ENCODE measurements around the gene ZNF735.
A peak's percentile ranks its signal among the peaks of the same experiment; 100 is the strongest.
"Not testable (repeated sequence)": the region's sequence is repeated elsewhere in the genome, so short reads cannot be mapped to it uniquely, and the experiment has no call there.

The ZNF735 gene

GRCh38 chr7:64187408-64187807 lies 19.6 kb upstream of the ZNF735 start:
- Histone ChIP-seq H3K27ac (ENCODE audit: low read depth, low read length) (no peak overlapping the region), H3K36me3 (ENCODE audit: control insufficient read depth in 5 of 5, insufficient read depth in 5 of 5, low read length in 5 of 5) (no peaks in the 10 kb centered on the region), H3K4me3 (ENCODE audit: low read depth in 1 of 5, low read length in 5 of 5) (no peak overlapping the region), H3K4me1 (ENCODE audit: control insufficient read depth in 5 of 5, insufficient read depth in 5 of 5, low read length in 5 of 5) (peaks cover 0 to 7% (median 0%) of the 10 kb centered on the region in 5 donors), H3K9me3 (ENCODE audit: control insufficient read depth in 5 of 5, low read length in 5 of 5) (peaks cover 0 to 8% (median 0%) of the 10 kb centered on the region in 5 donors), H3K27me3 (ENCODE audit: control insufficient read depth in 5 of 5, insufficient read depth in 4 of 5, low read length in 5 of 5) (peaks cover 0 to 7% (median 3%) of the 10 kb centered on the region in 5 donors), H3K9ac (ENCODE audit: low read length in 5 of 5) (no peak overlapping the region)

- H3K9me3 ChIP-seq (ENCODE audit: control insufficient read depth in 5 of 5, low read length in 5 of 5): peaks cover 0 to 13% (median 0%) of the 10 kb centered on the region in 5 donors
- H3K9ac ChIP-seq (ENCODE audit: low read length in 5 of 5): no peak overlapping the region
Observed at GRCh38 chr7:64192148-64192704, 14.8 kb upstream of the ZNF735 start.

GRCh38 chr7:64192775-64193174 lies 14.2 kb upstream of the ZNF735 start:
- H3K9me3 ChIP-seq (ENCODE audit: control insufficient read depth in 5 of 5, low read length in 5 of 5): peaks cover 0 to 12% (median 0%) of the 10 kb centered on the region in 5 donors
- H3K27ac ChIP-seq (ENCODE audit: low read depth, low read length): no peak overlapping the region
- H3K36me3 ChIP-seq (ENCODE audit: control insufficient read depth in 5 of 5, insufficient read depth in 5 of 5, low read length in 5 of 5): no peaks in the 10 kb centered on the region
- H3K4me3 ChIP-seq (ENCODE audit: low read depth in 1 of 5, low read length in 5 of 5): no peak overlapping the region
- H3K9ac ChIP-seq (ENCODE audit: low read length in 5 of 5): no peak overlapping the region
- H3K4me1 ChIP-seq (ENCODE audit: control insufficient read depth in 5 of 5, insufficient read depth in 5 of 5, low read length in 5 of 5): no peaks in the 10 kb centered on the region
- peaks cover 0 to 5% (median 0%) of the 10 kb centered on the region in 5 donors for H3K27me3 ChIP-seq (ENCODE audit: control insufficient read depth in 5 of 5, insufficient read depth in 4 of 5, low read length in 5 of 5)

More at GRCh38 chr7:64192148-64192704, 14.8 kb upstream of the ZNF735 start:
- H3K27ac ChIP-seq (ENCODE audit: low read depth, low read length): no peak overlapping the region
- peaks cover 0 to 5% (median 0%) of the 10 kb centered on the region in 5 donors for H3K27me3 ChIP-seq (ENCODE audit: control insufficient read depth in 5 of 5, insufficient read depth in 4 of 5, low read length in 5 of 5)
- no peak overlapping the region for H3K4me3 ChIP-seq (ENCODE audit: low read depth in 1 of 5, low read length in 5 of 5)
- no peaks in the 10 kb centered on the region for H3K36me3 ChIP-seq (ENCODE audit: control insufficient read depth in 5 of 5, insufficient read depth in 5 of 5, low read length in 5 of 5)
- H3K4me1 ChIP-seq (ENCODE audit: control insufficient read depth in 5 of 5, insufficient read depth in 5 of 5, low read length in 5 of 5): no peaks in the 10 kb centered on the region

GRCh38 chr7:64219710-64220298 lies 12.8 kb downstream of the ZNF735 start:
- H3K27ac ChIP-seq (ENCODE audit: low read depth, low read length); H3K27me3 ChIP-seq (ENCODE audit: control insufficient read depth in 5 of 5, insufficient read depth in 4 of 5, low read length in 5 of 5); H3K9ac ChIP-seq (ENCODE audit: low read length in 5 of 5); H3K4me1 ChIP-seq (ENCODE audit: control insufficient read depth in 5 of 5, insufficient read depth in 5 of 5, low read length in 5 of 5); H3K36me3 ChIP-seq (ENCODE audit: control insufficient read depth in 5 of 5, insufficient read depth in 5 of 5, low read length in 5 of 5): not testable (repeated sequence)
- Histone ChIP-seq H3K4me3 (ENCODE audit: low read depth in 1 of 5, low read length in 5 of 5) (peak overlapping the region in 2 of 5 donors; percentile 28 to 40), H3K9me3 (ENCODE audit: control insufficient read depth in 5 of 5, low read length in 5 of 5) (peaks cover 0 to 56% (median 49%) of the 10 kb centered on the region in 5 donors)

- peaks cover 6 to 77% (median 57%) of the 10 kb centered on the region in 5 donors for H3K9me3 ChIP-seq (ENCODE audit: control insufficient read depth in 5 of 5, low read length in 5 of 5)
- no peak overlapping the region for H3K9ac ChIP-seq (ENCODE audit: low read length in 5 of 5)
- H3K4me3 ChIP-seq (ENCODE audit: low read depth in 1 of 5, low read length in 5 of 5): peak overlapping the region in 2 of 5 donors; percentile 28 to 43
- no peaks in the 10 kb centered on the region for H3K4me1 ChIP-seq (ENCODE audit: control insufficient read depth in 5 of 5, insufficient read depth in 5 of 5, low read length in 5 of 5)
- H3K27me3 ChIP-seq (ENCODE audit: control insufficient read depth in 5 of 5, insufficient read depth in 4 of 5, low read length in 5 of 5): no peaks in the 10 kb centered on the region
- no peak overlapping the region for H3K27ac ChIP-seq (ENCODE audit: low read depth, low read length)
- no peaks in the 10 kb centered on the region for H3K36me3 ChIP-seq (ENCODE audit: control insufficient read depth in 5 of 5, insufficient read depth in 5 of 5, low read length in 5 of 5)
Observed at GRCh38 chr7:64223366-64223765, 16.4 kb downstream of the ZNF735 start.

GRCh38 chr7:64228174-64228573 lies 21.2 kb downstream of the ZNF735 start, which contains the start of gene ZNF679:
TSS of gene ZNF679 (plus strand) at chr7:64228474. CDS start at chr7:64249118, 20,644 bp downstream.
- Histone ChIP-seq H3K4me3 (ENCODE audit: low read depth in 1 of 5, low read length in 5 of 5) (peak within 1 kb of the TSS in 2 of 5 donors; percentile 2 to 23), H3K9me3 (ENCODE audit: control insufficient read depth in 5 of 5, low read length in 5 of 5) (peaks cover 0 to 58% (median 34%) of the 10 kb centered on the region in 5 donors)
- H3K27me3 ChIP-seq (ENCODE audit: control insufficient read depth in 5 of 5, insufficient read depth in 4 of 5, low read length in 5 of 5); H3K36me3 ChIP-seq (ENCODE audit: control insufficient read depth in 5 of 5, insufficient read depth in 5 of 5, low read length in 5 of 5); H3K4me1 ChIP-seq (ENCODE audit: control insufficient read depth in 5 of 5, insufficient read depth in 5 of 5, low read length in 5 of 5); H3K9ac ChIP-seq (ENCODE audit: low read length in 5 of 5); H3K27ac ChIP-seq (ENCODE audit: low read depth, low read length): not testable (repeated sequence)

- H3K27me3 ChIP-seq (ENCODE audit: control insufficient read depth in 5 of 5, insufficient read depth in 4 of 5, low read length in 5 of 5): no peaks in the 10 kb centered on the region
Observed at GRCh38 chr7:64266341-64266919, 59.4 kb downstream of the ZNF735 start.

More at GRCh38 chr7:64266341-64266919, 59.4 kb downstream of the ZNF735 start:
- Histone ChIP-seq H3K9me3 (ENCODE audit: control insufficient read depth in 5 of 5, low read length in 5 of 5) (peaks cover 10 to 38% (median 25%) of the 10 kb centered on the region in 5 donors), H3K27ac (ENCODE audit: low read depth, low read length) (no peak overlapping the region), H3K4me3 (ENCODE audit: low read depth in 1 of 5, low read length in 5 of 5) (peak overlapping the region in 2 of 5 donors; percentile 15 to 35), H3K9ac (ENCODE audit: low read length in 5 of 5) (no peak overlapping the region), H3K36me3 (ENCODE audit: control insufficient read depth in 5 of 5, insufficient read depth in 5 of 5, low read length in 5 of 5) (no peaks in the 10 kb centered on the region), H3K4me1 (ENCODE audit: control insufficient read depth in 5 of 5, insufficient read depth in 5 of 5, low read length in 5 of 5) (no peaks in the 10 kb centered on the region)
